Esophagus squamous epithelium (tissue), 5 donors: Measurements from ENCODE around the gene SLC7A14. TPM values are rescaled to one million over a fixed set of nuclear protein-coding genes. Genes with fewer than 3 reads are reported as not detected.

Experiments used
- DNase-seq: peaks from one replicate; lab custom pipeline; 2025; lab: John Stamatoyannopoulos, UW
- H3K27ac ChIP-seq, 4 donors: fragments of 200-600 bp; sonication (generic); one replicate each; pipeline ENCODE4 v1.5.1; 2016 to 2019; ENCODE audit warnings: mild to moderate bottlenecking in 1 of 4
- H3K27me3 ChIP-seq, 4 donors: fragments of 200-600 bp; sonication (generic); 1 replicate in 3 of 4; 2 replicates in 1 of 4; pipeline versions ENCODE4 v1.5.1 to v1.6.0; 2017 to 2021; ENCODE audit warnings: antibody characterized with exemption in 1 of 4
- H3K36me3 ChIP-seq, 3 donors: fragments of 200-600 bp; sonication (generic); one replicate each; pipeline ENCODE4 v1.5.1; 2016 to 2019
- H3K4me1 ChIP-seq, 3 donors: fragments of 200-600 bp; sonication (generic); one replicate each; pipeline ENCODE4 v1.5.1; 2017 to 2019
- H3K4me3 ChIP-seq, 4 donors: fragments of 200-600 bp; sonication (generic); 1 replicate in 3 of 4; 2 replicates in 1 of 4; pipeline ENCODE4 v1.5.1; 2016 to 2019; ENCODE audit warnings: mild to moderate bottlenecking in 2 of 4, moderate library complexity in 1 of 4
- H3K9me3 ChIP-seq, 3 donors: fragments of 200-600 bp; sonication (generic); one replicate each; pipeline ENCODE4 v1.5.1; 2016 to 2019
- CTCF ChIP-seq, 6 experiments: fragments of 450-650 bp in 4 of 6; fragments of 200-600 bp in 2 of 6; sonication (generic) in 2 of 6; IDR thresholded peaks; one replicate each; pipeline ENCODE4 v1.5.1; 2016 to 2019; ENCODE audit warnings: antibody characterized with exemption in 6 of 6, mild to moderate bottlenecking in 4 of 6, moderate library complexity in 4 of 6
- POLR2A ChIP-seq, 4 donors: fragments of 450-650 bp; IDR thresholded peaks; one replicate each; pipeline ENCODE4 v1.6.1; 2017; ENCODE audit warnings: antibody characterized with exemption in 4 of 4, mild to moderate bottlenecking in 4 of 4, moderate library complexity in 3 of 4
- WGBS, 2 donors: methylation state at CpG; one replicate each; pipeline ENCODE4 v1.1.5; 2018; 5-methylcytosine and 5-hydroxymethylcytosine counted together
- intact Hi-C: fragments of 100-400 bp; cut with DNase I; formaldehyde crosslinking; loops from one replicate; pipeline ENCODE4 v1.15.0; 2022
- total RNA-seq, 4 donors: library from RNA; depleted of rRNA; stranded (reverse); fragments of >200 nt; gene quantifications; one replicate each; pipeline ENCODE4 v1.1.0, GENCODE V29; 2016
- donor health status: DM: yes; HTN: yes; CAD: no.

SLC7A14 gene
- total RNA-seq, 4 donors from 2014 or later: under 0.01 TPM; not detected in 3

- intact Hi-C loops: no loop called here
Measured at GRCh38 chr3:170614214-170614966, 28.5 kb upstream of the SLC7A14 start.

DNA sequence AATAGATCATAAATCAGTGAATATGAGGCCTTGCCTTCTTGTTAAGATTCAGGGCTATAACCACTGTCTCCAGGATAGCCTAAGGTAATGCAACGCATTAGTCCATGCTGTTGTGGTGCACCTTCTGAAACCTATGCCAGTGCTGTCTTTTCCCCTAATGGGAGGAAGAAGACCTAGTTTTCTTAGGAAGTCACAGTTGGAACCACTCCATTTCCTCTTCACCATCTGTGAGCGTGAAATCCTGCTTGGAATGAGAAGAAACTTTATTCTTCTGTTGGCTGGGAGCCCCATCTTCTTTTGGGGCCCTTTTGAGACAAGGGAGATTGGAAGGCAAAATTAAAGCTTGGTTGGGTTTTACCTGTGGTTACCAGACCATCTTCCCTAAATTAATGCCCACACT is 25.9 kb upstream of the SLC7A14 start:
- Histone ChIP-seq H3K9me3 (no peaks in the 10 kb centered on the region), H3K27ac (no peak overlapping the region), H3K36me3 (no peaks in the 10 kb centered on the region), H3K4me1 (peaks cover 0 to 4% (median 0%) of the 10 kb centered on the region in 3 donors), H3K4me3 (no peak overlapping the region), H3K27me3 (no peaks in the 10 kb centered on the region)
- WGBS, 2 donors: 75 to 83% methylated on average over 2 of the region's 2 CpGs
- TF ChIP-seq CTCF (IDR thresholded peaks at IDR 0.05): no peak
- no peak for TF ChIP-seq POLR2A (IDR thresholded peaks at IDR 0.05)
- intact Hi-C loops: no loop called here
- no peak for DNase-seq

More at GRCh38 chr3:170614214-170614966, 28.5 kb upstream of the SLC7A14 start:
- H3K27ac ChIP-seq: no peak overlapping the region
- no peak for DNase-seq
- no peaks in the 10 kb centered on the region for H3K36me3 ChIP-seq
- H3K4me3 ChIP-seq: no peak overlapping the region
- 26 to 35% methylated on average over 5 of the region's 5 CpGs for WGBS, 2 donors
- H3K4me1 ChIP-seq: peaks cover 0 to 4% (median 0%) of the 10 kb centered on the region in 3 donors
- TF ChIP-seq CTCF (IDR thresholded peaks at IDR 0.05) (no peak), POLR2A (IDR thresholded peaks at IDR 0.05) (no peak)
- H3K27me3 ChIP-seq: no peaks in the 10 kb centered on the region
- peaks cover 0 to 3% (median 0%) of the 10 kb centered on the region in 3 donors for H3K9me3 ChIP-seq

GRCh38 chr3:170610321-170610884 is 24.5 kb upstream of the SLC7A14 start:
- Histone ChIP-seq H3K27me3 (no peaks in the 10 kb centered on the region), H3K27ac (no peak overlapping the region), H3K4me1 (peaks cover 0 to 4% (median 0%) of the 10 kb centered on the region in 3 donors), H3K4me3 (no peak overlapping the region), H3K36me3 (no peaks in the 10 kb centered on the region), H3K9me3 (no peaks in the 10 kb centered on the region)
- no peak for DNase-seq
- TF ChIP-seq CTCF (IDR thresholded peaks at IDR 0.05) (no peak), POLR2A (IDR thresholded peaks at IDR 0.05) (no peak)
- WGBS, 2 donors: 70 to 89% methylated on average over 3 to 8 of the region's 8 CpGs
- intact Hi-C loops: no loop called here

- intact Hi-C loops: no loop called here
- H3K4me1 ChIP-seq: no peaks in the 10 kb centered on the region
- H3K27me3 ChIP-seq: no peaks in the 10 kb centered on the region
- no peaks in the 10 kb centered on the region for H3K9me3 ChIP-seq
- WGBS, 2 donors: 67 to 82% methylated on average over 1 of the region's 1 CpG
- no peak overlapping the region for H3K27ac ChIP-seq
- TF ChIP-seq CTCF (IDR thresholded peaks at IDR 0.05) (no peak), POLR2A (IDR thresholded peaks at IDR 0.05) (no peak)
- no peaks in the 10 kb centered on the region for H3K36me3 ChIP-seq
- no peak overlapping the region for H3K4me3 ChIP-seq
- no peak for DNase-seq
Measured at GRCh38 chr3:170608475-170608874, 22.6 kb upstream of the SLC7A14 start.

GRCh38 chr3:170606675-170607074 is 20.8 kb upstream of the SLC7A14 start:
- H3K27ac ChIP-seq: no peak overlapping the region
- intact Hi-C loops: no loop called here
- TF ChIP-seq POLR2A (IDR thresholded peaks at IDR 0.05) (no peak), CTCF (IDR thresholded peaks at IDR 0.05) (no peak)
- no peak overlapping the region for H3K4me3 ChIP-seq
- H3K9me3 ChIP-seq: no peaks in the 10 kb centered on the region
- H3K27me3 ChIP-seq: no peaks in the 10 kb centered on the region
- H3K4me1 ChIP-seq: no peaks in the 10 kb centered on the region
- H3K36me3 ChIP-seq: no peaks in the 10 kb centered on the region
- 44 to 66% methylated on average over 3 of the region's 3 CpGs for WGBS, 2 donors
- no peak for DNase-seq
